Measurements from ENCODE around the gene TUBB2B.

DNA sequence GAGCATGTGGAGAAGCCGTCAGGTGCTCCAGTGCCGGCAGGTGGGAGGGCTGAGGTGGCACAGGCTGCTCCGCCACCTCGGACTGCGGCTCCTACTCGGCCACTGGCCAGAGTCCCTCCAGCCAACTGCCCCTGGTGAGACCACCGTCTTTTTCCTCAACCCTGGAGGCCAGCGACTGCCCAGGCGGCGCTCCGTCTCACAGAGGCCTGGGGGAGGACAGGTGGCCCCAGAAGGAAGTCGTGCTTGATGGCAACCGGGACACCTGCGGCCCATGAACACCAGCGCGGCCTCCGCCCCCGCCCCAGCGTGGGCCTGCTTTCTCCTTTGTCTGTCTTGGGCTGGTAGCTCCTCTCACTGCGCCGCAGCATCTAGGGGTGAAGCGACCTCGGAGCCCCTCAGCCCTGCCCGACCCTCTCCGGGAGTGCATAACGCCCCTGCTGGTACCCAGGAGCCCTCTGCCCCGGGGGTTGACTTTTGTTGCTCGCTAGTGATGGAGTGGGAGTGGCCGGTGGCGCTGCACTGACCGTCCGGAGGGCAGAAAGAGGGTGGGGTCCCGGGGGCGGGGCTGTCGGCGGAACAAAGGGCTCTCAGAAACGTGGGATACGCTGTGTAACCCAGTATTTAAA lies 706 bp upstream of the TUBB2B start:
- TF ChIP-seq CREB1 (CRISPR knock-in tag; IDR thresholded peaks at IDR 0.05; ENCODE audit: low read depth) (no peak), EZH2 (IDR thresholded peaks at IDR 0.05; ENCODE audit: low read depth, unreplicated experiment) (no peak), EZH2phosphoT487 (IDR thresholded peaks at IDR 0.05; ENCODE audit: unreplicated experiment) (no peak), NANOG (IDR thresholded peaks at IDR 0.05; ENCODE audit: borderline replicate concordance) (no peak), POLR2AphosphoS5 (IDR thresholded peaks at IDR 0.05; ENCODE audit: low read depth) (peak; percentile 74), STAT1 (IDR thresholded peaks at IDR 0.05; ENCODE audit: unreplicated experiment) (no peak), JUNB (IDR thresholded peaks at IDR 0.05; ENCODE audit: unreplicated experiment) (no peak), ZNF114 (CRISPR knock-in tag; IDR thresholded peaks at IDR 0.05) (no peak)
- TF ChIP-seq, protein P1, sequence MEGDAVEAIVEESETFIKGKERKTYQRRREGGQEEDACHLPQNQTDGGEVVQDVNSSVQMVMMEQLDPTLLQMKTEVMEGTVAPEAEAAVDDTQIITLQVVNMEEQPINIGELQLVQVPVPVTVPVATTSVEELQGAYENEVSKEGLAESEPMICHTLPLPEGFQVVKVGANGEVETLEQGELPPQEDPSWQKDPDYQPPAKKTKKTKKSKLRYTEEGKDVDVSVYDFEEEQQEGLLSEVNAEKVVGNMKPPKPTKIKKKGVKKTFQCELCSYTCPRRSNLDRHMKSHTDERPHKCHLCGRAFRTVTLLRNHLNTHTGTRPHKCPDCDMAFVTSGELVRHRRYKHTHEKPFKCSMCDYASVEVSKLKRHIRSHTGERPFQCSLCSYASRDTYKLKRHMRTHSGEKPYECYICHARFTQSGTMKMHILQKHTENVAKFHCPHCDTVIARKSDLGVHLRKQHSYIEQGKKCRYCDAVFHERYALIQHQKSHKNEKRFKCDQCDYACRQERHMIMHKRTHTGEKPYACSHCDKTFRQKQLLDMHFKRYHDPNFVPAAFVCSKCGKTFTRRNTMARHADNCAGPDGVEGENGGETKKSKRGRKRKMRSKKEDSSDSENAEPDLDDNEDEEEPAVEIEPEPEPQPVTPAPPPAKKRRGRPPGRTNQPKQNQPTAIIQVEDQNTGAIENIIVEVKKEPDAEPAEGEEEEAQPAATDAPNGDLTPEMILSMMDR (conservative IDR thresholded peaks at IDR 0.05; ENCODE audit: low read depth in 2 of 2), result 0 out of 4 replicates have a peak, but pooled peaks have one; percentile 4 to 11
- TF ChIP-seq, protein P2, sequence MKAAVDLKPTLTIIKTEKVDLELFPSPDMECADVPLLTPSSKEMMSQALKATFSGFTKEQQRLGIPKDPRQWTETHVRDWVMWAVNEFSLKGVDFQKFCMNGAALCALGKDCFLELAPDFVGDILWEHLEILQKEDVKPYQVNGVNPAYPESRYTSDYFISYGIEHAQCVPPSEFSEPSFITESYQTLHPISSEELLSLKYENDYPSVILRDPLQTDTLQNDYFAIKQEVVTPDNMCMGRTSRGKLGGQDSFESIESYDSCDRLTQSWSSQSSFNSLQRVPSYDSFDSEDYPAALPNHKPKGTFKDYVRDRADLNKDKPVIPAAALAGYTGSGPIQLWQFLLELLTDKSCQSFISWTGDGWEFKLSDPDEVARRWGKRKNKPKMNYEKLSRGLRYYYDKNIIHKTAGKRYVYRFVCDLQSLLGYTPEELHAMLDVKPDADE (IDR thresholded peaks at IDR 0.05), result 0 out of 2 replicates have a peak, but pooled peaks have one; percentile 36
- TF ChIP-seq, protein P3, sequence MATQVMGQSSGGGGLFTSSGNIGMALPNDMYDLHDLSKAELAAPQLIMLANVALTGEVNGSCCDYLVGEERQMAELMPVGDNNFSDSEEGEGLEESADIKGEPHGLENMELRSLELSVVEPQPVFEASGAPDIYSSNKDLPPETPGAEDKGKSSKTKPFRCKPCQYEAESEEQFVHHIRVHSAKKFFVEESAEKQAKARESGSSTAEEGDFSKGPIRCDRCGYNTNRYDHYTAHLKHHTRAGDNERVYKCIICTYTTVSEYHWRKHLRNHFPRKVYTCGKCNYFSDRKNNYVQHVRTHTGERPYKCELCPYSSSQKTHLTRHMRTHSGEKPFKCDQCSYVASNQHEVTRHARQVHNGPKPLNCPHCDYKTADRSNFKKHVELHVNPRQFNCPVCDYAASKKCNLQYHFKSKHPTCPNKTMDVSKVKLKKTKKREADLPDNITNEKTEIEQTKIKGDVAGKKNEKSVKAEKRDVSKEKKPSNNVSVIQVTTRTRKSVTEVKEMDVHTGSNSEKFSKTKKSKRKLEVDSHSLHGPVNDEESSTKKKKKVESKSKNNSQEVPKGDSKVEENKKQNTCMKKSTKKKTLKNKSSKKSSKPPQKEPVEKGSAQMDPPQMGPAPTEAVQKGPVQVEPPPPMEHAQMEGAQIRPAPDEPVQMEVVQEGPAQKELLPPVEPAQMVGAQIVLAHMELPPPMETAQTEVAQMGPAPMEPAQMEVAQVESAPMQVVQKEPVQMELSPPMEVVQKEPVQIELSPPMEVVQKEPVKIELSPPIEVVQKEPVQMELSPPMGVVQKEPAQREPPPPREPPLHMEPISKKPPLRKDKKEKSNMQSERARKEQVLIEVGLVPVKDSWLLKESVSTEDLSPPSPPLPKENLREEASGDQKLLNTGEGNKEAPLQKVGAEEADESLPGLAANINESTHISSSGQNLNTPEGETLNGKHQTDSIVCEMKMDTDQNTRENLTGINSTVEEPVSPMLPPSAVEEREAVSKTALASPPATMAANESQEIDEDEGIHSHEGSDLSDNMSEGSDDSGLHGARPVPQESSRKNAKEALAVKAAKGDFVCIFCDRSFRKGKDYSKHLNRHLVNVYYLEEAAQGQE (IDR thresholded peaks at IDR 0.05; ENCODE audit: unreplicated experiment), result peak; percentile 19
- TF ChIP-seq, protein P4, sequence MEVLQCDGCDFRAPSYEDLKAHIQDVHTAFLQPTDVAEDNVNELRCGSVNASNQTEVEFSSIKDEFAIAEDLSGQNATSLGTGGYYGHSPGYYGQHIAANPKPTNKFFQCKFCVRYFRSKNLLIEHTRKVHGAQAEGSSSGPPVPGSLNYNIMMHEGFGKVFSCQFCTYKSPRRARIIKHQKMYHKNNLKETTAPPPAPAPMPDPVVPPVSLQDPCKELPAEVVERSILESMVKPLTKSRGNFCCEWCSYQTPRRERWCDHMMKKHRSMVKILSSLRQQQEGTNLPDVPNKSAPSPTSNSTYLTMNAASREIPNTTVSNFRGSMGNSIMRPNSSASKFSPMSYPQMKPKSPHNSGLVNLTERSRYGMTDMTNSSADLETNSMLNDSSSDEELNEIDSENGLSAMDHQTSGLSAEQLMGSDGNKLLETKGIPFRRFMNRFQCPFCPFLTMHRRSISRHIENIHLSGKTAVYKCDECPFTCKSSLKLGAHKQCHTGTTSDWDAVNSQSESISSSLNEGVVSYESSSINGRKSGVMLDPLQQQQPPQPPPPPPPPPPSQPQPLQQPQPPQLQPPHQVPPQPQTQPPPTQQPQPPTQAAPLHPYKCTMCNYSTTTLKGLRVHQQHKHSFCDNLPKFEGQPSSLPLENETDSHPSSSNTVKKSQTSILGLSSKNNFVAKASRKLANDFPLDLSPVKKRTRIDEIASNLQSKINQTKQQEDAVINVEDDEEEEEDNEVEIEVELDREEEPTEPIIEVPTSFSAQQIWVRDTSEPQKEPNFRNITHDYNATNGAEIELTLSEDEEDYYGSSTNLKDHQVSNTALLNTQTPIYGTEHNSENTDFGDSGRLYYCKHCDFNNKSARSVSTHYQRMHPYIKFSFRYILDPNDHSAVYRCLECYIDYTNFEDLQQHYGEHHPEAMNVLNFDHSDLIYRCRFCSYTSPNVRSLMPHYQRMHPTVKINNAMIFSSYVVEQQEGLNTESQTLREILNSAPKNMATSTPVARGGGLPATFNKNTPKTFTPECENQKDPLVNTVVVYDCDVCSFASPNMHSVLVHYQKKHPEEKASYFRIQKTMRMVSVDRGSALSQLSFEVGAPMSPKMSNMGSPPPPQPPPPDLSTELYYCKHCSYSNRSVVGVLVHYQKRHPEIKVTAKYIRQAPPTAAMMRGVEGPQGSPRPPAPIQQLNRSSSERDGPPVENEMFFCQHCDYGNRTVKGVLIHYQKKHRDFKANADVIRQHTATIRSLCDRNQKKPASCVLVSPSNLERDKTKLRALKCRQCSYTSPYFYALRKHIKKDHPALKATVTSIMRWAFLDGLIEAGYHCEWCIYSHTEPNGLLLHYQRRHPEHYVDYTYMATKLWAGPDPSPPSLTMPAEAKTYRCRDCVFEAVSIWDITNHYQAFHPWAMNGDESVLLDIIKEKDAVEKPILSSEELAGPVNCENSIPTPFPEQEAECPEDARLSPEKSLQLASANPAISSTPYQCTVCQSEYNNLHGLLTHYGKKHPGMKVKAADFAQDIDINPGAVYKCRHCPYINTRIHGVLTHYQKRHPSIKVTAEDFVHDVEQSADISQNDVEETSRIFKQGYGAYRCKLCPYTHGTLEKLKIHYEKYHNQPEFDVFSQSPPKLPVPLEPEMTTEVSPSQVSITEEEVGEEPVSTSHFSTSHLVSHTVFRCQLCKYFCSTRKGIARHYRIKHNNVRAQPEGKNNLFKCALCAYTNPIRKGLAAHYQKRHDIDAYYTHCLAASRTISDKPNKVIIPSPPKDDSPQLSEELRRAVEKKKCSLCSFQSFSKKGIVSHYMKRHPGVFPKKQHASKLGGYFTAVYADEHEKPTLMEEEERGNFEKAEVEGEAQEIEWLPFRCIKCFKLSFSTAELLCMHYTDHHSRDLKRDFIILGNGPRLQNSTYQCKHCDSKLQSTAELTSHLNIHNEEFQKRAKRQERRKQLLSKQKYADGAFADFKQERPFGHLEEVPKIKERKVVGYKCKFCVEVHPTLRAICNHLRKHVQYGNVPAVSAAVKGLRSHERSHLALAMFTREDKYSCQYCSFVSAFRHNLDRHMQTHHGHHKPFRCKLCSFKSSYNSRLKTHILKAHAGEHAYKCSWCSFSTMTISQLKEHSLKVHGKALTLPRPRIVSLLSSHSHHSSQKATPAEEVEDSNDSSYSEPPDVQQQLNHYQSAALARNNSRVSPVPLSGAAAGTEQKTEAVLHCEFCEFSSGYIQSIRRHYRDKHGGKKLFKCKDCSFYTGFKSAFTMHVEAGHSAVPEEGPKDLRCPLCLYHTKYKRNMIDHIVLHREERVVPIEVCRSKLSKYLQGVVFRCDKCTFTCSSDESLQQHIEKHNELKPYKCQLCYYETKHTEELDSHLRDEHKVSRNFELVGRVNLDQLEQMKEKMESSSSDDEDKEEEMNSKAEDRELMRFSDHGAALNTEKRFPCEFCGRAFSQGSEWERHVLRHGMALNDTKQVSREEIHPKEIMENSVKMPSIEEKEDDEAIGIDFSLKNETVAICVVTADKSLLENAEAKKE (CRISPR knock-in tag; IDR thresholded peaks at IDR 0.05), result no peak
